CD8-positive, alpha-beta memory T cell (primary cell): ENCODE results near the gene RHBDF2. TPM values are rescaled to one million over a fixed set of nuclear protein-coding genes. Genes with fewer than 3 reads are reported as not detected.

Source experiments
- CTCF ChIA-PET: fragments of 350-600 bp; sonication (Branson Sonifier 250); formaldehyde crosslinking; loops from one replicate; lab custom pipeline; 2021; ENCODE audit warnings: antibody characterized with exemption; lab: Charles Lee
- POLR2A ChIA-PET: fragments of 350-600 bp; sonication (Branson Sonifier 250); formaldehyde crosslinking; loops from one replicate; lab custom pipeline; 2021; ENCODE audit warnings: antibody characterized with exemption; lab: Charles Lee
- DNase-seq, 5 donors: peaks; one replicate each; pipeline versions ENCODE4 v3.0.0 to v3.0.0-alpha.2; 2020 to 2022; ENCODE audit warnings: mixed read lengths in 1 of 5
- H3K27ac ChIP-seq: one replicate; pipeline ENCODE4 v1.7.0; 2013; ENCODE audit warnings: low read depth, mild to moderate bottlenecking, low read length, moderate library complexity
- H3K27me3 ChIP-seq: 2 replicates; pipeline ENCODE4 v1.7.0; 2013; ENCODE audit warnings: low read length, mild to moderate bottlenecking; ENCODE audit not compliant: insufficient read depth, poor library complexity, severe bottlenecking
- H3K36me3 ChIP-seq: 2 replicates; pipeline ENCODE4 v1.7.0; 2013; ENCODE audit warnings: mild to moderate bottlenecking, low read length, moderate library complexity; ENCODE audit not compliant: insufficient read depth
- H3K4me1 ChIP-seq: 2 replicates; pipeline ENCODE4 v1.7.0; 2013; ENCODE audit warnings: mild to moderate bottlenecking, low read length, moderate library complexity; ENCODE audit not compliant: insufficient read depth
- H3K4me3 ChIP-seq: 2 replicates; pipeline ENCODE4 v1.7.0; 2013; ENCODE audit warnings: mild to moderate bottlenecking, low read length
- H3K9me3 ChIP-seq: 2 replicates; pipeline ENCODE4 v1.7.0; 2013; ENCODE audit warnings: mild to moderate bottlenecking, low read length
- H3K27ac Mint-ChIP-seq, 8 donors: one replicate each; pipeline ENCODE4 v1.8.0; 2020 to 2021; ENCODE audit warnings: mixed read lengths in 8 of 8, mild to moderate bottlenecking in 6 of 8, inconsistent platforms in 3 of 8, moderate library complexity in 3 of 8
- H3K27me3 Mint-ChIP-seq, 2 donors: one replicate each; pipeline ENCODE4 v1.8.0; 2020 to 2021; ENCODE audit warnings: mixed read lengths in 2 of 2, mild to moderate bottlenecking in 1 of 2, moderate library complexity in 1 of 2
- H3K36me3 Mint-ChIP-seq, 3 donors: one replicate each; pipeline ENCODE4 v1.8.0; 2020 to 2021; ENCODE audit warnings: mixed read lengths in 3 of 3, inconsistent platforms in 1 of 3, mild to moderate bottlenecking in 1 of 3
- H3K4me1 Mint-ChIP-seq, 3 donors: one replicate each; pipeline ENCODE4 v1.8.0; 2020 to 2021; ENCODE audit warnings: mixed read lengths in 3 of 3, inconsistent platforms in 1 of 3, mild to moderate bottlenecking in 1 of 3
- H3K4me3 Mint-ChIP-seq, 7 donors: one replicate each; pipeline ENCODE4 v1.8.0; 2020 to 2021; ENCODE audit warnings: mixed read lengths in 7 of 7, mild to moderate bottlenecking in 6 of 7, moderate library complexity in 4 of 7, inconsistent platforms in 2 of 7
- H3K9me3 Mint-ChIP-seq, 5 donors: one replicate each; pipeline ENCODE4 v1.8.0; 2020 to 2022; ENCODE audit warnings: mixed read lengths in 5 of 5, mild to moderate bottlenecking in 3 of 5, moderate library complexity in 2 of 5, inconsistent platforms in 1 of 5
- polyA plus RNA-seq: library from polyadenylated mRNA; unstranded; fragments of 300-500 nt; fragmentation: Illumina TruSeq; gene quantifications from one replicate; pipeline ENCODE4 v1.2.3, GENCODE V29; 2021
- total RNA-seq, 2 experiments: library from RNA; stranded (reverse); gene quantifications; one replicate each; pipeline ENCODE4 v1.2.3, GENCODE V29; 2021

RHBDF2 gene
- total and polyA plus RNA-seq, 3 experiments from 2014 or later: 38.2 to 42.5 (median 38.4) TPM

GRCh38 chr17:76492123-76492988 is 8.9 kb downstream of the RHBDF2 start:
- peaks cover 0 to 16% (median 0%) of the 10 kb centered on the region in 3 donors for H3K36me3 Mint-ChIP-seq
- H3K4me1 ChIP-seq: peaks cover 35% of the 10 kb centered on the region
- peak in 1 of 5 donors; percentile 30 for DNase-seq

GRCh38 chr17:76491271-76492122 is 9.7 kb downstream of the RHBDF2 start:
- Histone ChIP-seq H3K9me3 (no peaks in the 10 kb centered on the region), H3K4me1 (peaks cover 31% of the 10 kb centered on the region), H3K27ac (no peak overlapping the region), H3K27me3 (no peaks in the 10 kb centered on the region), H3K4me3 (no peak overlapping the region), H3K36me3 (no peaks in the 10 kb centered on the region)
- DNase-seq: peak in 1 of 5 donors; percentile 26
- POLR2A ChIA-PET: interaction anchor here (1.6 to 2.3 kb wide), 2 partner anchors 10 kb away, joined by 5 to 9 read pairs; partner anchors contain the start of gene RHBDF2
- Mint-ChIP-seq H3K4me1 (peaks cover 45 to 75% (median 47%) of the 10 kb centered on the region in 3 donors), H3K36me3 (peaks cover 0 to 14% (median 0%) of the 10 kb centered on the region in 3 donors), H3K9me3 (peaks cover 0 to 2% (median 0%) of the 10 kb centered on the region in 5 donors), H3K27me3 (no peaks in the 10 kb centered on the region), H3K27ac (peak overlapping the region; percentile 63 to 99 (median 98)), H3K4me3 (peak overlapping the region; percentile 78 to 91 (median 87))
- CTCF ChIA-PET: interaction anchor here (0.9 to 1.7 kb wide), 5 partner anchors 9 to 124 kb away, joined by 3 to 5 read pairs (median 3); no protein-coding TSS in a partner anchor

More at GRCh38 chr17:76492123-76492988, 8.9 kb downstream of the RHBDF2 start:
- Mint-ChIP-seq H3K4me3 (peak overlapping the region; percentile 78 to 92 (median 90)), H3K4me1 (peaks cover 51 to 84% (median 54%) of the 10 kb centered on the region in 3 donors), H3K27ac (peak overlapping the region; percentile 82 to 99 (median 98)), H3K27me3 (no peaks in the 10 kb centered on the region), H3K9me3 (peaks cover 0 to 2% (median 0%) of the 10 kb centered on the region in 5 donors)
- H3K27me3 ChIP-seq: no peaks in the 10 kb centered on the region
- POLR2A ChIA-PET: interaction anchor here (0.9 to 2.3 kb wide), 5 partner anchors 10 to 227 kb away, joined by 3 to 9 read pairs (median 4); partner anchors contain the start of genes RHBDF2 and UBALD2
- H3K36me3 ChIP-seq: no peaks in the 10 kb centered on the region
- H3K27ac ChIP-seq: peak overlapping the region; percentile 72
- CTCF ChIA-PET: interaction anchor here (1.0 to 2.7 kb wide), 9 partner anchors 10 to 190 kb away, joined by 3 to 15 read pairs (median 6); partner anchors contain the start of gene UBE2O
- H3K4me3 ChIP-seq: peak overlapping the region; percentile 51
- H3K9me3 ChIP-seq: no peaks in the 10 kb centered on the region

GRCh38 chr17:76490112-76490710 is 11.0 kb downstream of the RHBDF2 start:
- peaks cover 39 to 66% (median 40%) of the 10 kb centered on the region in 3 donors for H3K4me1 Mint-ChIP-seq
- H3K4me1 ChIP-seq: peaks cover 31% of the 10 kb centered on the region

GRCh38 chr17:76487451-76488192 is 13.6 kb downstream of the RHBDF2 start:
- CTCF ChIA-PET: interaction anchor here (0.6 kb wide), 1 partner anchor 18 kb away, joined by 3 read pairs; no protein-coding TSS in a partner anchor
- H3K4me1 ChIP-seq: peaks cover 13% of the 10 kb centered on the region
- POLR2A ChIA-PET: no interaction called here

More at GRCh38 chr17:76490112-76490710, 11.0 kb downstream of the RHBDF2 start:
- H3K36me3 Mint-ChIP-seq: peaks cover 0 to 14% (median 0%) of the 10 kb centered on the region in 3 donors
- no peak for DNase-seq
- peaks cover 0 to 2% (median 0%) of the 10 kb centered on the region in 5 donors for H3K9me3 Mint-ChIP-seq
- no peaks in the 10 kb centered on the region for H3K27me3 Mint-ChIP-seq
- H3K4me3 Mint-ChIP-seq: no peak overlapping the region
- POLR2A ChIA-PET: interaction anchor here (1.6 kb wide), 1 partner anchor 12 kb away, joined by 5 read pairs; no protein-coding TSS in a partner anchor
- peak overlapping the region in 6 of 8 donors; percentile 47 to 99 (median 70) for H3K27ac Mint-ChIP-seq
- H3K9me3 ChIP-seq: no peaks in the 10 kb centered on the region
- H3K27me3 ChIP-seq: no peaks in the 10 kb centered on the region
- no peak overlapping the region for H3K27ac ChIP-seq
- H3K36me3 ChIP-seq: no peaks in the 10 kb centered on the region
- H3K4me3 ChIP-seq: no peak overlapping the region
- CTCF ChIA-PET: interaction anchor here (1.0 to 1.7 kb wide), 5 partner anchors 8 to 82 kb away, joined by 3 to 7 read pairs (median 5); no protein-coding TSS in a partner anchor

GRCh38 chr17:76485569-76485968 is 15.7 kb downstream of the RHBDF2 start:
- Mint-ChIP-seq H3K27ac (peak overlapping the region in 1 of 8 donors; percentile 43), H3K27me3 (no peaks in the 10 kb centered on the region), H3K4me1 (peaks cover 11 to 32% (median 12%) of the 10 kb centered on the region in 3 donors), H3K4me3 (no peak overlapping the region), H3K36me3 (peaks cover 4 to 32% (median 5%) of the 10 kb centered on the region in 3 donors), H3K9me3 (no peaks in the 10 kb centered on the region)
- POLR2A ChIA-PET: interaction anchor here (0.6 to 0.7 kb wide), 3 partner anchors 87 to 855 kb away, joined by 3 to 11 read pairs (median 3); no protein-coding TSS in a partner anchor
- no peaks in the 10 kb centered on the region for H3K36me3 ChIP-seq
- no peak overlapping the region for H3K27ac ChIP-seq
- H3K4me3 ChIP-seq: no peak overlapping the region
- no peaks in the 10 kb centered on the region for H3K4me1 ChIP-seq
- H3K27me3 ChIP-seq: no peaks in the 10 kb centered on the region
- CTCF ChIA-PET: no interaction called here
- no peak for DNase-seq
- no peaks in the 10 kb centered on the region for H3K9me3 ChIP-seq

More at GRCh38 chr17:76487451-76488192, 13.6 kb downstream of the RHBDF2 start:
- H3K4me1 Mint-ChIP-seq: peaks cover 21 to 47% (median 24%) of the 10 kb centered on the region in 3 donors
- no peaks in the 10 kb centered on the region for H3K27me3 ChIP-seq
- H3K4me3 ChIP-seq: no peak overlapping the region
- no peaks in the 10 kb centered on the region for H3K9me3 Mint-ChIP-seq
- no peak overlapping the region for H3K4me3 Mint-ChIP-seq
- H3K27ac ChIP-seq: no peak overlapping the region
- H3K36me3 Mint-ChIP-seq: peaks cover 3 to 23% (median 4%) of the 10 kb centered on the region in 3 donors
- H3K27me3 Mint-ChIP-seq: no peaks in the 10 kb centered on the region
- H3K27ac Mint-ChIP-seq: peak overlapping the region in 2 of 8 donors; percentile 11 to 57
- H3K9me3 ChIP-seq: no peaks in the 10 kb centered on the region
- DNase-seq: no peak
- H3K36me3 ChIP-seq: no peaks in the 10 kb centered on the region

GRCh38 chr17:76484228-76484725 is 16.9 kb downstream of the RHBDF2 start:
- H3K4me1 Mint-ChIP-seq: peaks cover 4 to 20% (median 11%) of the 10 kb centered on the region in 3 donors

More at GRCh38 chr17:76484228-76484725, 16.9 kb downstream of the RHBDF2 start:
- no peak overlapping the region for H3K4me3 ChIP-seq
- DNase-seq: no peak
- POLR2A ChIA-PET: no interaction called here
- Mint-ChIP-seq H3K27ac (peak overlapping the region in 2 of 8 donors; percentile 12 to 57), H3K9me3 (no peaks in the 10 kb centered on the region), H3K4me3 (no peak overlapping the region), H3K36me3 (peaks cover 4 to 38% (median 5%) of the 10 kb centered on the region in 3 donors), H3K27me3 (no peaks in the 10 kb centered on the region)
- H3K27me3 ChIP-seq: no peaks in the 10 kb centered on the region
- CTCF ChIA-PET: no interaction called here
- H3K4me1 ChIP-seq: no peaks in the 10 kb centered on the region
- no peak overlapping the region for H3K27ac ChIP-seq
- no peaks in the 10 kb centered on the region for H3K36me3 ChIP-seq
- H3K9me3 ChIP-seq: no peaks in the 10 kb centered on the region
